ENCODE results near the gene GABRG3. TPM values are rescaled to one million over a fixed set of nuclear protein-coding genes. Genes with fewer than 3 reads are reported as not detected.

GABRG3 gene
- polyA plus RNA-seq, 1 donor (not counting 4 experiments of a cell fraction or from before 2014, with no cell fraction given), result not detected

DNA sequence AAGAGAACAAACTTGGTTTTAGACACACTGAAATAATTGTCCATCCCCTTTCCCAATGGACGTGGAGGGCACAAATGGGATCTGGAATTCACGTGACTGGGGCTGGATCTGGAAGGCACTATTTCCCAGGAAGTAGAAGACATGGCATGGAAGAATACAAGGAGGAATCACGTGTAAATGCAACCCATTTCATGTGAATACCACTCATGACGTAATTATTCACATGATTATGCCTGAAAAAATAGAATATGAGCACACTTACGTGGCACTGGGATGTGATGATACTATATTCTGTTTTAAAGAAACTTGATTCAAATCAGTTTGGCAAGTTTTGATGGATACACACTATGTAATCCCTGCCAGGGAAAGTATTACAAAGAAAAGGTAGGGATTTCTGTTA, 477.3 kb downstream of the GABRG3 start:
- Histone ChIP-seq H3K79me2 (ENCODE audit: control insufficient read depth, insufficient read depth, low read length) (no peaks in the 10 kb centered on the region), H2AFZ (ENCODE audit: control insufficient read depth, low read length) (peak overlapping the region; percentile 17), H3K9me1 (ENCODE audit: control insufficient read depth, extremely low read depth, insufficient read depth, low read length) (no peaks in the 10 kb centered on the region), H3K4me1 (ENCODE audit: control insufficient read depth, extremely low read depth, insufficient read depth, low read length) (peaks cover 18% of the 10 kb centered on the region), H3K9me3 (ENCODE audit: control insufficient read depth, low read depth, low read length) (no peaks in the 10 kb centered on the region), H4K20me1 (ENCODE audit: control insufficient read depth, extremely low read depth, insufficient read depth, low read length) (no peaks in the 10 kb centered on the region), H3K27ac (ENCODE audit: control insufficient read depth, insufficient read depth, low read length) (peak overlapping the region; percentile 4), H3K4me3 (ENCODE audit: control insufficient read depth in 2 of 3, extremely low read depth in 1 of 3, insufficient read depth in 2 of 3, low read depth in 1 of 3, low read length in 3 of 3) (no peak overlapping the region), H3K4me2 (ENCODE audit: control insufficient read depth, extremely low read depth, insufficient read depth, low read depth, low read length) (no peak overlapping the region), H3K9ac (ENCODE audit: control insufficient read depth, extremely low read depth, insufficient read depth, low read length) (no peak overlapping the region), H3K27me3 (ENCODE audit: control insufficient read depth, extremely low read depth, insufficient read depth, low read length) (no peaks in the 10 kb centered on the region), H3K36me3 (ENCODE audit: control insufficient read depth in 2 of 2, extremely low read depth in 1 of 2, insufficient read depth in 2 of 2, low read length in 2 of 2) (no peaks in the 10 kb centered on the region)
- FAIRE-seq, result no peak
- no peak for DNase-seq (ENCODE audit: low read depth, low spot score)
- TF ChIP-seq EZH2 (IDR thresholded peaks at IDR 0.05; ENCODE audit: low read length) (no peak), CTCF (optimal IDR thresholded peaks at IDR 0.05 in 1 of 3, IDR thresholded peaks at IDR 0.05 in 1 of 3, conservative IDR thresholded peaks at IDR 0.05 in 1 of 3; ENCODE audit: extremely low read depth in 1 of 3, insufficient read depth in 2 of 3, low read length in 3 of 3) (no peak)
- dilution Hi-C loops (cut with MboI; ENCODE audit: extremely low pct_ligation_motif_present, low sequenced_read_pairs), result no loop called here

DNA sequence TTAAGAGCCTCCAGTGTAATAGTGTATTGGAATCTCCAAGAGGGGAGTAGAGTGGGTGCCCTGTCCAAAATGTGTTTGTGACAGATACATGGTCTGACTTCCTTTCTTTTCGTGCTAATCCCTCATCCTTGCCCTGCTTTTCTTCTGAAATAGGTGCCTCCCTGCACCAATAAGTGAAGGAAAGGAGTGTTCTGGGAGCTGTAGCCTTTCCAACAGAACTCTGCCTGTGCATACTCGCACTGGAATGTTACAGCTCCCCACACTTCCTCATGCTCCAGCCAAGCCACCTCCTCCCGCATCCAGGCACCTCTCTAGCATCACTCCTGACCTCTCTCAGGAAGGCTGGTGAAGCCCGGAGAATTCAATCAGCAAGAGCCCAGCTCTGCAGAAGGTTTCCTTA, 478.0 kb downstream of the GABRG3 start:
- H2AFZ ChIP-seq (ENCODE audit: control insufficient read depth, low read length), result peak overlapping the region; percentile 51
- H3K9ac ChIP-seq (ENCODE audit: control insufficient read depth, extremely low read depth, insufficient read depth, low read length), result no peak overlapping the region
- no peak for TF ChIP-seq EZH2 (IDR thresholded peaks at IDR 0.05; ENCODE audit: low read length)
- no peak for TF ChIP-seq CTCF (optimal IDR thresholded peaks at IDR 0.05 in 1 of 3, IDR thresholded peaks at IDR 0.05 in 1 of 3, conservative IDR thresholded peaks at IDR 0.05 in 1 of 3; ENCODE audit: extremely low read depth in 1 of 3, insufficient read depth in 2 of 3, low read length in 3 of 3)
- no peaks in the 10 kb centered on the region for H3K79me2 ChIP-seq (ENCODE audit: control insufficient read depth, insufficient read depth, low read length)
- no peaks in the 10 kb centered on the region for H3K9me1 ChIP-seq (ENCODE audit: control insufficient read depth, extremely low read depth, insufficient read depth, low read length)
- peak overlapping the region; percentile 19 for H3K27ac ChIP-seq (ENCODE audit: control insufficient read depth, insufficient read depth, low read length)
- DNase-seq (ENCODE audit: low read depth, low spot score) (no peak), FAIRE-seq (peak; percentile 88)
- dilution Hi-C loops (cut with MboI; ENCODE audit: extremely low pct_ligation_motif_present, low sequenced_read_pairs), result no loop called here
- H3K4me2 ChIP-seq (ENCODE audit: control insufficient read depth, extremely low read depth, insufficient read depth, low read depth, low read length), result peak overlapping the region; percentile 57
- H3K4me3 ChIP-seq (ENCODE audit: control insufficient read depth in 2 of 3, extremely low read depth in 1 of 3, insufficient read depth in 2 of 3, low read depth in 1 of 3, low read length in 3 of 3), result no peak overlapping the region
- no peaks in the 10 kb centered on the region for H3K36me3 ChIP-seq (ENCODE audit: control insufficient read depth in 2 of 2, extremely low read depth in 1 of 2, insufficient read depth in 2 of 2, low read length in 2 of 2)
- no peaks in the 10 kb centered on the region for H3K27me3 ChIP-seq (ENCODE audit: control insufficient read depth, extremely low read depth, insufficient read depth, low read length)
- H3K9me3 ChIP-seq (ENCODE audit: control insufficient read depth, low read depth, low read length), result no peaks in the 10 kb centered on the region
- peaks cover 18% of the 10 kb centered on the region for H3K4me1 ChIP-seq (ENCODE audit: control insufficient read depth, extremely low read depth, insufficient read depth, low read length)
- H4K20me1 ChIP-seq (ENCODE audit: control insufficient read depth, extremely low read depth, insufficient read depth, low read length), result no peaks in the 10 kb centered on the region
